GM21423 (cell line): Measurements from ENCODE around the gene GALNT13.

Source experiments
- ATAC-seq: cut with Tn5 transposase; IDR thresholded peaks from one replicate; pipeline ENCODE4 v1.9.1; 2021; ENCODE audit warnings: mild to moderate bottlenecking, moderate library complexity; ENCODE audit not compliant: unreplicated experiment

The GALNT13 gene

DNA sequence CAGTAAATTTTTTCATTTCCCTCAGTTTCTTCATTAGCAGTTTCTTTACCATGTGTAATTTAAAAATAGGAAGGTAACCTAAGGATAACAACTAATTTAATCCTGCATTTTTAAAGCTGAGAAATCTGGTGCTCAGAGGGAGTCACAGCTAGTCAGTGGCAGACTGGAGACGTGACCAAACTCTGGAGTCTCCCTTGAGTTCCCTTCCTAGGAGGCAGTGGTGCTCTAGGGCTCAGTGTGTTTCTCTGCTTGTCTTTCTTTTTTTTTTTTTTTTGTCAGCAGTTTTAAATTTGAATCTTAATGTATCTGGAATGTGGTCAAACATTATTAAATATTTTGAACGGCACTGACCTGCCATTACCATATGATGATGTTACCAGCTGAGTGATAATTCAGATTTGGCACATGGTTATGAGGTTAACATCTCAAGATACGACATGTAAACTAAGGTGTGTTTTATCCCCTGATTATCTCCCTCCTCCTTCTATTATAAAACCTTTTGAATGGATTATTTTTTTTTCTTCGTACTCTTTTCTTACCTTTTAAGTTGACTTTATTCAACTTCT is 226.2 kb downstream of the GALNT13 start:
- no peak for ATAC-seq

DNA sequence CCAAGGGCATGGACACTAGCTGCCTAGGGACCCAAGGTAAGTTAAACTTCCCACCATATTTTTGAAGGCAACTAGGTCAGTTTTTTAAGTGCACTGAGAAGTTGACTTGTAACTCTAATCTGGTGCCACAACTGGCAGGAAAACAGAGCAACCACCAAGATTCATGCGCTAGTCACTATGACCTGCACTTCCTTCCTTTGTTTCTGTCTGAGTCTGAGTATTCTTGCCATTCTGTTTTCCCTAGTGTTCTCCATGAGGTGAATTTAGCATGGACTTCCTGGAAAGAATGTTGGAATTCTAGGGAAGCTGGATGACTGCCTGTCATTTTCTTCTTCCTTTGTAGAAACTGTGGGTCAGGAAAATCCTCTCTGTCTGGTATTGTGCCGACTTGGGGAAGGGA is 249.0 kb downstream of the GALNT13 start:
- ATAC-seq = no peak

- no peak for ATAC-seq
Measured at GRCh38 chr2:154125891-154126290, 254.2 kb downstream of the GALNT13 start.

GRCh38 chr2:154130821-154131220 is 259.1 kb downstream of the GALNT13 start:
- ATAC-seq = no peak

DNA sequence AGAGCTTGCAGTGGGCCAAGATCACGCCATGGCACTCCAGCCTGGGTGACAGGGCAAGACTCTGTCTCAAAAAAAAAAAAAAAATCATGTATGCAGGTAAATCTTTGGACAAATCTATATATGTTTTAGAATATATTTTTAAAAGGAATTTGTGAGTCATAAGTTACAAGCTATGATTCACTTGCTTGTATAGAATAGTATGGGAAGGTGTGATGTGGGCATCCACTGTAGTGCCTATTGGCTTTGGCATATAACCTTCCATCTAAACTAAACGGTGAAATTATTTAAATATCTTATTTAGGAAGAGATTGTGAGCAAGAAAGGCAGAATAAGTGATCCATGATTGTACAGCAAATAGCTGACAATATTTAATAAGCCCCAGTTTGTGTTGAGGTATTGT is 261.1 kb downstream of the GALNT13 start:
- no peak for ATAC-seq

DNA sequence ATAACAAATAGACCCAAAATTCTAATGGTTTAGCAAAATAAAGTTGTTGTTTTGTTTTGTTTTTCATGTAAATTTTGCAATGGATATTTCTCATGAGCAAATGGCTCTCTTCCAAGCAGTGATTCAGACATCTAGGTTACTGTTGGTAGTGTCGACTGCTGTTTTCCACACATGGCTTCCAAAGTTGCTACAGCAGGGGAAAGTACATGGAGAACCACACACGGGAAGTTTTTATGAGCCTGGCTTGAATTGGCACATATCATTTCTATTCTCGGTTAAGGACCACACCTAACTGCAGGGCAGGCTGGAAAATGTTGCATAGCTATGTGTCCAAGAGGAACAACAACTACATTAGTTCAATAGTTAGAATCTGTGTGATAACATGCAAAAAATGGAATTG is 262.1 kb downstream of the GALNT13 start:
- no peak for ATAC-seq

GRCh38 chr2:154140249-154141025 is 268.7 kb downstream of the GALNT13 start:
- ATAC-seq = no peak

DNA sequence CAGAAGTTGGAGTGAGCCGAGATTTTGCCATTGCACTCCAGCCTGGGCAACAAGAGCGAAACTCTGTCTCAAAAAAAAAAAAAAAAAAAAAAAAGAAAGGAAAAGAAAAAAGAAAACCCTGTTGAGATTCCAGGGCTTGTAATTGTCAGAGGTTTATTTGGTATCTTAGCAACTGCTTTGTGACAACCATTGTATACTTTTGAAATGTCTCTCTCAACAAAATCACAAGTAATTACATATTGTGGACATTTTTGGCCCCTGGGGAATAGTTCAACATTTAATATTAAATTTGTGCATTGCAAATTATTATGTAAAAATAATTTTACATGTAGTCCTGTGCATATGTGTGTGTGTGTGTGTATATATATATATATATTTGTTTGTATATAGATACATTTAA is 270.8 kb downstream of the GALNT13 start:
- ATAC-seq = no peak

- ATAC-seq = no peak
Measured at GRCh38 chr2:154143105-154143504, 271.4 kb downstream of the GALNT13 start.

GRCh38 chr2:154158101-154158500 is 286.4 kb downstream of the GALNT13 start:
- no peak for ATAC-seq

DNA sequence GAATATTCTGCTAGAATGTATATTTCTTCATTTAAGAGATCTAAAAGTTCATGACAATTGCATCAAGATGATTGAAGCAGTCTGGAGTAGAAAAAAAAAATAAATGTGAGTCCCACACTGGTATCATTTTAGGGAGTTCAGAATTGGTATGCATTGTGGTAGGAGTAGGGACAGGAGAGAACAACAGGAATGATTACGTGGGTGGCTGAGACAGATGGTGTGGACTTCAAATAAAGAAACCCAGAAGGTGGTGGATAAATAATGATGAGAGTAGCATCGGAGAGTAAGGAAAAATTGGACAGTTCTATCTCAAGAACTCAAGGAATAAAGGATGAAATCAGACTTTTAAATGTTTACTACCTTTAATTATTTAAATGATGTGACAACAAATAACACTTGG is 289.6 kb downstream of the GALNT13 start:
- ATAC-seq = no peak

DNA sequence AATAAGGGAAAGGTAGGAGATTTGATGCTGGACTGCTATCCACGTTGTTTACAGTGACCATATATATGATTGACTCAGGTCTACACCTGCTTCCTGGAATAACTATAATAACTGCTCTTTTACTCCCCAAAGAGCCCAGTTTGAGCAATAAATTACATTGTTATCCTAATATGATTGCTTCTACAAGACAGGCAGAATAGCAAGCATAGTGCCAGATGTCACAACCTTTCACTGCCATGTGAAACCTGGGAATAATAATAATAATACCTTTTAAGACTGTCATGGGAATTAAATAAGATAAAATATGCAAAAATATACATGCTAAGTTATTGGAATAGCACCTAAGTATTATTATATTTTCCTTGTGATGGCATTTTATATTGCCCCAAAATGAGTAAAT is 298.7 kb downstream of the GALNT13 start:
- ATAC-seq = no peak

DNA sequence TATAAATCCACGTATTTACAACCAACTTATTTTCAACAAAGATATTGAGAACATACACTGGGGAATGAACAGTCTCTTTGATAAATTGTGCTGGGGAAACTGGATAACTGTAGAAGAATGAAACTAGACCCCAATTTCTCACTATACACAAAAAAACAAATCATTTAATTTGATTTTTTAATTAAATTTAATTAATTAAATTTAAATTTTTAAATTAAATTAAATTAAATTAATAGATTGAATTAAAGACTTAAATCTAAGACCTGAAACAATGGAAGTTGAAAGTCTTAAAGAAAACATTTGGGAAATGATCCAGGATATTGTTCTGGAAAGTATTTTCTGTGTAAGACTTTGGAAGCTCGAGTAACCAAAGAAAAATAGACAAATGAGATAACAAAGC is 301.4 kb downstream of the GALNT13 start:
- no peak for ATAC-seq

GRCh38 chr2:154173919-154174318 is 302.2 kb downstream of the GALNT13 start:
- no peak for ATAC-seq

DNA sequence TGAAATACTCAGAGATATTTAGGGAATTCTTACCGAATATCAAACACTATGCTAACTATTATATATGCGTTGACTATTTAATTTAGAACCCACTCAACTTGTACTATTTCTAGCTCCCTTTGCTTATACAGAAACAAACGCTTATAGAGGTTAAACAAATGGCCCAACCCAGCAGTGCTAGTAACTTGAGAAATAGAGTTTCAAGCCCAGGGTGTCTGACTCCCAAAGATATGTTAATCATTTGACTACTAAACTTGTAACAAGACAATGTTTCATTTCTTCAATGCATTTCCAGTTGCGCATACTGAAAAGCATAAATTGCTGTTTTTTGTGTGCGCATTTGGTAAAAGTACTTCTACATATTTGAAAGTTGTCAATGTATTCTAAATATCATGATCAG is 310.3 kb downstream of the GALNT13 start:
- no peak for ATAC-seq

DNA sequence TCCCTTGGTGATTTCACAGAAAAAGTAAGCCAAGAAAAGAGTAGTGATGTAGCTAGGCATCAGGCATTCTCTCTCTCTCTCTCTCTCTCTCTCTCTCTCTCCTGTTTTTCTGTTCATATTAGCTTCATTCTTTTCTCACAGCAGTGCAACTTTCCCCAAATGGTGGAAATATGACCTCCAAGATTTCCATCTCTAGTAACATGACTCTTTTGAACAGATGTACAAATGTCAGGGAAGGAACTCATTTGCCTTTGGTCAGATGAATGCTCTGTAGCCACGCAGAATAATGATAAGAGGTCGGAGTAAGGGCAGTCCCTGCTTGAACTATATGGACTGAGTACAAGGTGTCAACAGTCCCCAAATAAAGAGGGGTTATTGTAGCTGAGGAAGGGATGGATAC is 316.2 kb downstream of the GALNT13 start:
- no peak for ATAC-seq

DNA sequence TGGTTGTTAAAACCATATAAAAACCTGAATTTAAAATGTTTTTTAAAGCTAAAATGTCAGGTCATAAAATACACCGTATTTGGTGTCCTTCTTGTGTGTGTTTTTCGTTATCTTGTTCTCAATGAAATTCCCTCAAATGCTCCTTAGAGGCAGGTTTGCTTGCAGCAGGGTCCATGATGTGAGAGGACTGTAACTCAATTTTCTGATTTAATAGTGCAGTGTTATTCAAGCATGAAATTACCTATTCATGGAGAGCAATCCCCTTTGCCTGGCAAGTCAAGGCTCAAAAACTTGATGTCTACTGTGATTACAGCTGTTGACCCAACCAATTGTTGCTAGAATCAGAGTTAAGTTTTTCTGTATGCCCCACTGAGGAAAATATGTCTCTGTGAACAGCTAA is 318.2 kb downstream of the GALNT13 start:
- ATAC-seq = no peak

DNA sequence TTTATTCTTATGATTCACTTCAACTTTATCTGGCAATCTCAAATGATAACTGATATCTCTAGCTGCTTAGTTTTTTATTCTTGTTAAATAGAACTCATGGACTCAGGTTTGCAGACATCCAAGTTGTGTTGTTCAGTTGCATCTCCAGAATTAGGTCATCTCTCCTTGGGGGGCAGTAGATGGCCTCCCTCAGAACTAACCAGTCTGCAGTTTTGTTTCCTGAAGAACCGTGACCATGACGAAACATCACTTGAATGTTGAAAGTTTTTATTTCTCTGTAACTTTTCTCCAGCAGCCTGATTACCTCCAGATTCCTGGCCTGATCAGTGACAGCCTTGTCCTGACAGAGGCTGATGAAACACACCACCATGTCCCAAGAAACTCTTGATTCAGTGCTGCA is 321.5 kb downstream of the GALNT13 start:
- ATAC-seq = no peak

GRCh38 chr2:154194909-154195643 is 323.4 kb downstream of the GALNT13 start:
- no peak for ATAC-seq

- ATAC-seq = no peak
Measured at GRCh38 chr2:154195644-154196195, 324.0 kb downstream of the GALNT13 start.

- no peak for ATAC-seq
Measured at GRCh38 chr2:154198866-154199265, 327.1 kb downstream of the GALNT13 start.

DNA sequence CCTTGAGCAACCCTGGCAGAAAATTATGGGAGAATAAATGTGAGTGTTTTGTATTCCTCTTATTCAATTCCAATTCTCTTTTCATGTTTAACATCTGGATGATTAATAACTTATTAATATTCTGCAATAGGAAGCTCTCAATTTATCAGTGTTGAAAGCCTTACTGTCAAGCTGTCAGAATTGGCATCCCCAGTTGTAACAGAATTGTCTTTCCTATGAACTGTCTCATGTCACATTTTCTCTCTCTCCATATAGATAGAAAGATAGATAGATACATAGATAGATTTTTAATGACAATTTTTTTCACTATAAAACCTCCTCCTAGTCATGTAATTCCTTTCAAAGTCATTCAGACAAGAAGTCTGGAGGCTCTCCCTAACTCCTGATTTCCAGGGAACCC is 331.5 kb downstream of the GALNT13 start:
- no peak for ATAC-seq
